Lung microvascular endothelial cell (primary cell): ENCODE data around the gene FOXP1. TPM values are rescaled to one million over a fixed set of nuclear protein-coding genes. Genes with fewer than 3 reads are reported as not detected.

ENCODE experiments used
- DNase-seq, 2 donors: peaks; one replicate each; pipeline versions ENCODE4 v3.0.0 to v3.0.0-alpha.2; 2010; ENCODE audit warnings: low read depth in 2 of 2
- total RNA-seq: library from RNA; depleted of rRNA; stranded (reverse); fragments of >200 nt; gene quantifications from 2 replicates; pipeline ENCODE4 v1.2.1, GENCODE V29; 2014

Gene FOXP1
- total RNA-seq, 1 donor from 2014 or later: 75.2 TPM

DNA sequence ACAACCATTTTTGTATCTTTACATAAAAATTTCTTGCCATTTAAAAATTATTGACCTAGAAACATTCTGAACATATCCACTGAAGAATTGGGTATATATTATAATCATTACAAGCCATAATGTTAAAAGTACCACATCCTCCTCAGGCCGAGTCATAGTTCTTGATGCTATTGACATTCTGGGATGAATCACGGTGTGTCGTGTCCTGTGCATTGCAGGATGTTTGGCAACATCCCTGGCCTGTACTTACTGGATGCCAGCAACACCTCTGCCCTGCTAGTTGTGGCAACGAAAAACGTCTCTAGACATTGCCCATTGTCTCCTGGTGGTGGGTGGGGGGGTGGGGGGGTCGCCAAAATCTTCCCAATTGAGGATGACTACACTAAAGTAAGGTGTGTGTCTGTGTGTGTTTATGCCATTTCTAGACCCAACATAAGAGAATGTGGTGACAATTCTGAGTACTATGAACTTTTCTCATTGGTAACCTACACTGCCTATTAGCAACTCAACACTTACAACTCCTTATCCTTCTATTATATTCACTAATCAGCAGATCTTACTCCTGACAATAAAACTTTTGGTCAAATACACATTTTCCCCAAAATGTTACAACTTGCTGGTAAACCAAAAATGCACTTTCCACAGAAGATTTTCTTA, 471.6 kb downstream of the FOXP1 start:
- DNase-seq: peak; percentile 93 to 94

DNA sequence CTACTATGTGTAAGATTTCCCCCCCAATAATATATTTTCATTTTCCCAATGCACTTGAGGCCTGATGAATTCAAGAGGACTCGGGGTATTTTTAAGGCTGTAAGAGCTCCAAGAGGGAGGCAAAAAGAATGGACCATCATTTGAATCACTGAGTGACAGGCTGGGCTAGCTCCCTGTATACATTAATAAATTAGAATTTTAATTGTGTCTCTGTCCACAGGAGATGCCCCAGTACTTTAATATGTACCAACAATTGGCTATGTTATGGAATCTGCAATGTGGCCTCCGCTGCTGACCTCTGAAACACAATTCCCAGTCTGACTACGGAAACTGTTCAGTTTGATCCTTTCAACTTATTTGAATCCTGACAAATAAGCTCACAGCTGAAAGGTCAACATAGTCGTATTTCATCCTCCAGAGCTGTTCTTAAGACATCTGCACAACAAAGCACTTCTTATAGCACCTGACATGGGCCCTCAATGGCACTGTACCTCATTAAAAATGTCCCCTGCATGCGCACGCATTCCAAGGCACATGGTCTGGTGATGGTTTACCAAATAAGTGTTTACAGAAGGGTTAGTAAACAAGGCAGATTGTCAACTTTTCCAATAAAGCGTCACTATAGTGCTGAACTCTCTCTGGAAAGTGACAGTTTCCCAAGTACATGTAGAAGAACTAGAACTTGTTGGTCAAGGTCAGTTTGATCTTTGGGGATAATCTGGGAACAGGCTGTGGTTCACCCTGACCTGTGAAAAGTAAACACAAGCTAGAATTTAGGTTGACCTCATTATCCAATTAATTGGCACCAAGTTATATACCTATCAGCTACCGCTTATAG, 472.9 kb downstream of the FOXP1 start:
- peak in 1 of 2 donors; percentile 61 for DNase-seq

GRCh38 chr3:71109977-71110285, 473.6 kb downstream of the FOXP1 start:
- no peak for DNase-seq

DNA sequence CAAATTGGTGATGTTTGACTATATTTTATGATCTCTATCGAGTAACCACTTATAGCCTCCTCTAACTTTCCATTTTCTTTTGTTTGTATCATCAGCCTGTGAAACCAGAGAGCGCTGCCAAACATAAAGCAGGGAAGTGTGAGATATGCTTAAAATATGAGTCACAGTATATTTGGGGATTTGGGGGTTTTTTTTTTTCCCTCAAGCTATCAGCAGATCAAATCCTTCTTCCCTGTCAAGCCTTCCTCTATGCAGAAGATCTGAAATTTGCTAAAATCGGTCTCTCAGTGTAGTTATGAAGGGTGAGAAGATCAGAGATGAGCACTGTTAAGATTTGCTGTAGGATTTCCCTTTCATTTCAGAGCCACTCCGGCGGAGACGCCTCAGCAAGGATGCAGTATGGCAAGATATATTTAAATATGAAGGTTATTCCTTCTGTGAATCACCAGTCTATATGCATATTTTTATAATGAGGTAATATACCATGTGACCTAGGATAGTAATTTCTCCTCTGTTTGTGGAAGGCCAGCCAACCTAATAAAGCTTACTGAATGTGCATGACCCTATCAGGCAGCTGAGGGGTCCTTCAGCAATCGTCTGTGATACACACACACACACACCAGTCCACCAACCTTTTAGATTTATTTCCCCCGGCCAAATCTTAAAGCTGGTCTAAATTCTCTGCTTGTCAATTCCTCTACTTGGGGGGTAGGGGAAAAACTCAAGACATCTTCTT, 474.1 kb downstream of the FOXP1 start:
- peak; percentile 75 to 83 for DNase-seq

DNA sequence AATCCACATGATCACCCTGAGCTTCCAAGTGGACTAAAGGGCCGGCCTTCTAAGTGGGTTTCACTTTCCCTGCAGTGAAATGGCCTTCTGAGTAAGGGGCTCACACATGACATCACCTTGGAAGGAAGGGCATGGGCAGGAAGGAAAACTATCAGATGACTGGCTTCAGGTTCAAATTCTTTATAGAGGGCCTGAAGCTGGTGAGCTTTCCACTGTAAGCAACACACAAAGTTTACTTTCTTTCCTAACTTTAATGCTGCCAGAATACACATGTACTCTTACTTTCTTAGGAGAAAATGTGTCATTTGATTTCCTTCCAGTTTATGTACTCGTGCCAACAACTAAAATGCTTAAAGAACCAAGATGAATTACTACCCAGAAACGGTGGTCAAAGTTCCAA, 475.6 kb downstream of the FOXP1 start:
- DNase-seq: peak; percentile 66 to 81

DNA sequence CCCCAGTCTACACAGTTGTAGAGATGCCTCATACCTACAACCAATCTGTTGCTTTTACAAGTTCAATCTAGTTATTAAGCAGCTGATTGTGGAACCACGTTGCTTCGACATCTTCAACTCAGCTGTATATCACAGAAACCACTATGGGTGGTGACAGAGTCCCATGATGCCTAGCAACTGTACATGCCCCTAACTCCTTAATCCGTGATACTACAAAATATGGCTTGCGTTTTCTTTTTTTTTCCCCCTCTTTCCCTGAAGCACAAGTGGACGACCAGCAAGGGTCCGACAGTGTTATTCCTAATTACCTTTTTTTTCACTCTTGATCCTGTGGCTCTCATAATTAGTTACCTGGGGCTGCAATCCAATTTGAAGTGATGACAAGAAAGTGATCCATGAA, 478.6 kb downstream of the FOXP1 start:
- no peak for DNase-seq

- DNase-seq: peak; percentile 33 to 87
Measured at GRCh38 chr3:71104556-71104955, 479.0 kb downstream of the FOXP1 start.

DNA sequence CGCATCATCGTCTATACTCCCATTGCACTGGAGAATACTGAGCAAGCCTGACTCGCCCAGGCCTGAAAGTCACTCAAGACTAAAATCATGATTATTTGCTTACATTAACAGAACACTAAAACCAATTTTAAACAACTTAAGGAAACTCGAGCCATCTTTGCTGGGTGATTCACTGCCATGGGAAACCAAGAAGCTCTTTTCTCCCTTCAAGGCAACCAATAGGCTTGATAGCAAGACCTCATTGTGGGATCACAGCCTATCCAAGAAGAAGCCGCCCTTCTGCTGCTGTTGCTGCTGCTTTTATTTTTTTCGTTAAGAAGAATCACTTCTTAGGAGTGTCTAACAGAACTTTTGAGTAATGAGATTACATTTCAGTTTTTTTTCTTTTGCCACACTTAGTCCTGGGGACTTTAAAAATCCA, 479.4 kb downstream of the FOXP1 start:
- DNase-seq: peak in 1 of 2 donors; percentile 83

DNA sequence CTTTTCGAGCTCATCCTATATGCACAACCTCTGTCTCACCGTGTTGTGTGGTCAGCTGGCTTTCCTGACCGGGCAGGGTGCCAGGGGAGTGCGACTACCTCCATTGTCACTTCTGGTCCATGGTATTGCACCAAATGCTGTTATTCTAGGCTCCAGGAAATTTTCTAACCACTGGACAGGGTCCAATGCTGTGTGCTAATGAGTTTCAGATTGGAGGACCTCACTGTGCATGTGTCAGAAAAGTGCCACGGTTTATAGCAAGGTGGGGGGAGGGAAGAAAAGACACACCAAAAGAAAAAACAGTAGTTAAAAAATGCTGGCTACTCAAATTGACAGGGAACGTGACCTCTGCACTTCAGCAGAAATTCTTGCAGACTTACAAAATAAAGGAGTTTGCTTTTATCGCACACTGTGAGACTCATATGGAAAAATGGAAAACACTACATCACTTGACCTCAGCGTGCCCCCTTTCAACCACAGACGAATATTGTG, 480.1 kb downstream of the FOXP1 start:
- peak; percentile 93 to 98 for DNase-seq

GRCh38 chr3:71102111-71102983, 481.2 kb downstream of the FOXP1 start:
- peak; percentile 89 to 95 for DNase-seq

- no peak for DNase-seq
Measured at GRCh38 chr3:71101626-71102025, 481.9 kb downstream of the FOXP1 start.

DNA sequence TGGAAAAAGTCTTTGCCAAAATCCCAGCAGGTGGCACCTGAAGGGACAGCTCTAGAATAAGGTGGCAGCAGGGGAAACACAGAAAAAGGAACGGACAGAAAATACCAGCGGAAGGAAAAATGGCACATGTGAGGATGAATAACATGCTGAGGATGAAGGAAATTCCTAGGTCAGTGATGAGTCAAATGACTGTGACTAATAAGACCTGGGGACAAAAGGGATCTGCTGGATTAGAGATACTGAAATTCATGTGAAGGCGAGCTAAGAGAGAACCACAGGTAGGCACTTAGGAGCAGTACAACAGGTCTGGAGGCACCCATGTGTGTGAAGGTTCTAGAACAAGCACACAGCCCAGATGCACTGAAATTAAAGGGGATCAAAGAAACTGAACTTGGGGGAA, 482.5 kb downstream of the FOXP1 start:
- DNase-seq: peak in 1 of 2 donors; percentile 71

DNA sequence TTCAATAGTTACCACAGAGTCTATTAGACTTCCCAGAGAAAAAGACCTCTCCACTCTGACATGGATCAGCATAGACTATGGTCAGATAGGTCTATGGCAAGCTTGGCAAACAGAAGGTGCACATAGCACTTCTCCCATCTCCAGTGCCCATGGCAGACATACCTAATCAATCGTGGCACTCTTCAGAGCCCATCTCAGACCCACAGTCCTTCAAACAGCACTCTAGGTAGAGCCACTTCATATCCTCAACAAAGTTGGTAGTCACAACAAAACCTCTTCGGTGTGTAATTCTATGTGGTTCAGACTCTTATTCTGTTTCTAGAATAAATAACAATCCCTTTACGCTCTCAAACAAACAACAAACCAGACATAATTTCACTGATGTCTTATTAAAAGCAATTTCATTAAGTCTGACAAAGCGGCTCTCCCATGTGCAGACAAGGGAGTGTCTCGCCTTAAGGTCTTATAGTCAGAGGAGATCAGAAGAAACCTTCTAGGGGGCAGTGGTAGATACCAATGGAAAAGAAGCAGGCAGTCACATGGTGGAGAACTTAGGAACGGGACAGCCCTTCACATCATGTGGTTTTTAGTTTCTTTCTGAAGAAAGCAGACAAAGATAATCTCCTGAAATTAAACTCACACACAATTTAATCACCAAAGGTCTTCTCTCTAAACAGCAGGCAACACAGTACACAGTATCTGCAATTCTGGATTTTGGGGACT, 483.4 kb downstream of the FOXP1 start:
- DNase-seq: peak in 1 of 2 donors; percentile 25

- DNase-seq: no peak
Measured at GRCh38 chr3:71097557-71097956, 486.0 kb downstream of the FOXP1 start.

DNA sequence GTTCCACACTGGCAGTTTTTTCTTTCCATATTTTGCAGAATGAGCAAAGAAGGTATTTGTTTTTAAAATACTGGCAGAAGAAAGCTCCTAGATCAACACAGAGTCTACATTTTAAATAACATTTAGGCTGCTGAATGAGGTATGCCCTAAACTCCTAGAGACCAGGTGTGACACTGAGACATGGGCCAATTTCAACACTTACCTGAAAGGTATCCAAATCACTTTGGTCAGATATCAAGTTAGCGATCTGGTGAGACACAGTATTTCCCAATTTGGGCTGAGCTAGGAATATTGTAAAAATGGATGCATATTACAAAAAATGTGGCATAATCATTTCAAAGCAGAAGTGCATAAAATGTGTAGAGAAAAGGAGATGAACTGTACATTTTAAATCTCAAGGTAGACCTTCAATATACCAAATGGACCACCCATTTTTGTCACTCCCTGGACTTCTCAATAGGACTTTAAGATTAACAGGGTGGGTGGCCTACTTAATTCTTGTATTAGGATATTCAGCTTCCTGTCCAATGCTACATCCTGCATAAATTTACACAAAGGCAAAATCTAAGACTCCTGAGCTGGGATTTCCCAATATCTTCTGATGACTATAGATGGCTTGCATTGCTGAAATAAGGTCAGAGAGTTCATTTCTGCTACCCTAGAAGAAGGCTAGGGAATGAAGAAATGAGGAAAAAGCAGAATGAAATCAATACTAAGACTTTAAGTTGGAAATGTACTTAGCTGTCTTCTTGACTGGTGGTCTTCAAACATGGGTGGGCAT, 487.8 kb downstream of the FOXP1 start:
- DNase-seq: no peak

DNA sequence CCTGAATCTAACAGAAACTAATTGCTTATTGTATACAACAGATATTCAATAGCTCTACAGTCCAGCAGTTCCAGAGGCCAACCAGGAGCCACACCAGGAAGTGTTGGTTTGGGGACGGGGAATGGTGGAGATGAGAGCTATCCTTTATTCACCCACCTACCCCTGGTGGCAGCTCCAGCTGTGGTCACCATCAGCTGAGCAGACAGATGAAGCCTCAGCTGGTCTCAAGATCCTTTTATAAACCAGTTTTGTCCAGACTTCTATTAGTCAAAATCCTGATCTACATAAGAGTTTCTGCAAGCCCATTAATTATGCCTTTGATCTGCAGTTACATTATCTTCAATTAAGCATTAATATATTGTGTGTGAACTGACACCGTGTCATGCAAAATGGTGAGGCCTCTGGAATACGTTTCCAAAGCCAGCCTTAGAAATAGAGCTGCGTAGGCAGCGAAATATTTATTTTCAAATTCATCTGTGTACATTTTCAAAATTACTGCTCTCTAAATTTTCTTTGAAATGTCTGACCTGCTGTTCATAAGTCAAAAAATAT, 488.8 kb downstream of the FOXP1 start:
- DNase-seq: no peak

DNA sequence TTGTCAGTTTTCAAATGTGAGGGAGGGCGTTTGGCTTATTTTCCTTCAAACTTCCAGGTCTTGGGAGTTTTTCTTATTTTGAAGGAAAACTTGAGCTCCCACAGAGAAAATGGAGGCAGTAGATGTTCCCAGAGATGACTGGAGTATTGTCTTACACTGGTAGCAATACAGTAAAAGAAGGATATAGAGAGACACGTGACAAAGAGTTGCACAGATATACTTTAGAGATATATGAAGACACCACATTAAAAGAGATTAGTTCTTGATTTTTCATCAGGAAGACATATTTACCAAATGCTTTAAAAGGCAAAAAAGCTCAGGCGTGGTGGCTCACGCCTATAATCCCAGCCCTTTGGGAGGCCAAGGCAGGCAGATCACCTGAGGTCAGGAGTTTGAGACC, 490.9 kb downstream of the FOXP1 start:
- DNase-seq: no peak

DNA sequence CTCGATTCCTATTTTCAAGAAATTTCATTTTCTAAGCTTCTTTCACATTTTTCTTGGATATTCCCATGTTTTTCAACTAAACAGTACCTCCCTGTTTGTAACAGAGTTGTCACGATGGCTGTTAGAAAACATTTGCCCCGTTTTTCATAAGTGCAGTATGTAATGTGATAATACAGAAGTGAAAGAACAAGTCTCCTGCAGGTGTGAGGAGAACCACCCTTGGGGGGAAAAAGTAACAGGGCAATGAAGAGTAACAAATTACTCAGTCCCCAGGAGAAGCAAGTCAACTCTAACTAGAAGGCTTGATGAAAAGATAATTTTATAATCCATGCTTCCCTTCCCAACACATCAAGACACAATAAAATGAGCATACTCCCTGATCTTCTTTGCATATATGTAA, 493.3 kb downstream of the FOXP1 start:
- DNase-seq: no peak

DNA sequence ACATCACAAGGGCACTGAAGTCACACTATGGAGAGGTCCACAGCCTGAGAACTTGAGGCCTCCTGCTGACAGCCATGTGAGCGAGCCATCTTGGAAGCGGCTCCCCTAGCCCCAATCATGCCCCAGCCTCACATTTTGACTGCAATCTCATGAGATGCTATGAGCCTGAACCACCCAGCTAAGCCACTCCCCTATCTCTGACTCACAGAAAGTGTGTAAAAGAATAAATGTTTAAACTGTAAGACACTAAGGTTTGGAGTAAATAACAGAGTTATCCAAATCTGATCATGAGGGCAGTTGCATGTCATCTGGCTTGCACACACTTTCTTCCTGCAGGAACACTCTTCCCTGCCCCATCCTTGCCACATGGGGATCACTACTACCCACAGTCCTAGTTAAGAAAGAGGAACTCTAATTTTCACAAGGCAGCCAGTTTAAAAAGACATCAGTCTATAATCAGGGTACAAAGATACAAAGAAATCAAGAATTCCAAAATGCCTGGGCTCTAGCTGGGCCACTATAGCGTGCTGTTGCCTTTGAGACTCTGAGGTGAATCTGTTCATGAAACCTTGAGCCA, 494.2 kb downstream of the FOXP1 start:
- DNase-seq: no peak
